Stimulated activated CD4-positive, alpha-beta T cell treated with anti-CD3 and anti-CD28 coated beads, TNF-alpha, amount 100 ng/mL, for 48 hours (primary cell): ENCODE results near the gene PEPD.

Experiments used
- DNase-seq, 3 donors: peaks; one replicate each; pipeline ENCODE4 v3.0.0-alpha.2; 2020; ENCODE audit warnings: low read depth in 3 of 3

The PEPD gene

GRCh38 chr19:33512021-33512420 lies 9.6 kb downstream of the PEPD start:
- no peak for DNase-seq

DNA sequence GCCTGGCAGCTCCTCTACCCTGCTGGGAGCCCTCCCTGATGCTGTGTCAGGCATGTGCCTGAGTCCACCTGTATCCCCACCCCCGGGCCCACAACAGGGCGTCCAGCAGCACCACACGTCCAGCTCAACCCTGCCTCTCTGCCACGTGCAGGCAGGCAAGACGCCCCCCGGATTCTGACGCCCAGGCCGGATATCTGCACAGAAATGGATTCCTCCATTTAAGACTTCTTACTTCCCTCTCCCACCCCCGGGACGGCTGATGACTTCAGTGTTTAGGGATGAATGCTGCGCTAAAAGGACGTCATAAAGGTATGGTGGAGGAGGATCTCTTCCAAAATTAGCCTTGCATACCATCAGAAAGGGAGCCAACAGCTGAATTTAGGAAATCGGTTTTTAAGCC lies 10.2 kb downstream of the PEPD start:
- no peak for DNase-seq

- no peak for DNase-seq
Measured at GRCh38 chr19:33510462-33511194, 11.0 kb downstream of the PEPD start.

DNA sequence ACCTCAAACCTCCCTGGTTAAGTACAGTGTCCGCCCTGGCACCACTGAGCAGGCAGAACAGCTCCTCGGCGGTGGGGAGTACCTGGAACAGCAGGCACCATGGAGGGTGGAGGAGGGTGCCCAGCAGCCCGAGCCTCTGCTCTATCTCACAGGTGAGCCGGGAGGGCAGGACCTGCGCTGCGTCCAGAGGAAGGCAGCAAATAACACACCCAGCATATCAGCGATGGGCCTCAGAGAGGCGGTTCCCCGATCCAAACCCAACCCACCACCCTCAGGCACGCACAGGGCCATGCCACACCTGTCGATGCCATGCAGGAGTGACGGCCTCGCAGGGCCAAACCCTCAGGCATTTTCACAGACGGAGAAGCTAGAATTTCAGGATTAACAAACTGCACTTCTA lies 11.8 kb downstream of the PEPD start:
- DNase-seq = no peak

DNA sequence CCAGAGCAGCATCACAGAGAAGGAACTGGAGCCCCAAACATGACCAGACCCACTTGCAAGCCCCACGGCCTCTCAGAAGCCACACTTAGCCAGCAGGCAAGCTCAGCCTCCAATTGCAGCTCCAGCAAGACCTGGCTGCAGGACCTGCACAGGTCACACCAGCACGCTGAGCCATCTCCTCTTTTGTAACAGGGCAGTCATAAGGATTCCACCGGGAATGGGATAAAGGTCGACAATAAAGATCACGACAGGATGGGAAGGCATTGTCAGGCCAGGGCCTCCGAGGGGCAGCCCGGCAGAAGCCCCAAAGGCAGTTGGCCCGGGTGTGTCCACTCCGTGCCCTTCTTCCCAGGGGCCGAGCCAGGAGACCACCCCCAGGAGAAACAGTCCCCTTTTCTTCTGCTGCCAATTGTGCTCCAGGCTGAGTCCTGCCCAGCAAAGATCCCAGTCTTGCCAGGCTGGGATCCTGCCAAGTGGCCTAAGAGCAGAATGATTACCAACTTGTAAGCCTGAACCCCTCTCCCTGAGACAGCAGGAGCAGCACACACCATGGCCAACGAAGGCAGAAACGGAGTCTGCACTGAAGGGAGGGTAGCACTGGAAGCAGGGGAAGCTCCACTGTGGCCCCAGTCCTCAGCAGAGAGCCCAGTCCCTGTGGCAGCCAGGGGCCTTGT lies 12.5 kb downstream of the PEPD start:
- DNase-seq = no peak

DNA sequence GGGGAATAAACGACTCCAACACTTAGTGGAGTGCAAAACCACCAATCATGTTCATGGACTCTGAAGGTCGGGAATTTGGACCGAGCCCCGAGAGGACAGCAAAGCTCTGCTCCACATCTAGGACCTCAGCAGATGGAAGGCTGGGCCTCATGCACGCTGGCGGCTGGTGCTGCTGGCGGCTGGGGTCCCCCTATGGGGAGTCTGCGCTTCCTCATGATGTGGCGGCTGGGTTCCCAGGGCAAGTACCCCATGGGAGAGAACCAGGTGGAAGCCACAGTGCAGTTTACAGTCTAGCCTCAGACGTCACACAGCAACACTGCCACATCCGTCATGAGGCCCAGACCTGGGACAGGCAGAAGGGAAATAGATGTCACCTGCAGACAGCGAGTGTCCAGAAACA lies 13.2 kb downstream of the PEPD start:
- no peak for DNase-seq

DNA sequence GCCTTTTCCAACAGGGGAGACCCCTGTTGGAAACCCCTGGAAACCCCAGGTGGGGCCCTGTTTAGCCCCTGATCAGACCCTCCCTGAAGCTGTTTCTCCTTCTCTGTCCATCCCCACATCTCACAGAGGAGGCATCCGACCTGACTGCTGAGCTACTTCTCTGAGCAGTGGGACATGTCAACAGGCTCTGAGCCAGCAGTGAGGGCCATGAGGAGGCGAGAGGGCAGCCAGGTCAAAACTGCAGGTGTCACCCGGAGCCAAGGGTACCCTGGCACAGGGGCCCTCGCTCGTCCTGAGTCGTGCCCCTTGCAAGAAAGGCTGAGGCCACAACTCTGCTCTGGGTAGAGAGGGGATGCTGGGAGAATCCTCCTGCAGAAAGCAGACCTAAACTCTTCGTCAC lies 13.6 kb downstream of the PEPD start:
- DNase-seq = no peak

DNA sequence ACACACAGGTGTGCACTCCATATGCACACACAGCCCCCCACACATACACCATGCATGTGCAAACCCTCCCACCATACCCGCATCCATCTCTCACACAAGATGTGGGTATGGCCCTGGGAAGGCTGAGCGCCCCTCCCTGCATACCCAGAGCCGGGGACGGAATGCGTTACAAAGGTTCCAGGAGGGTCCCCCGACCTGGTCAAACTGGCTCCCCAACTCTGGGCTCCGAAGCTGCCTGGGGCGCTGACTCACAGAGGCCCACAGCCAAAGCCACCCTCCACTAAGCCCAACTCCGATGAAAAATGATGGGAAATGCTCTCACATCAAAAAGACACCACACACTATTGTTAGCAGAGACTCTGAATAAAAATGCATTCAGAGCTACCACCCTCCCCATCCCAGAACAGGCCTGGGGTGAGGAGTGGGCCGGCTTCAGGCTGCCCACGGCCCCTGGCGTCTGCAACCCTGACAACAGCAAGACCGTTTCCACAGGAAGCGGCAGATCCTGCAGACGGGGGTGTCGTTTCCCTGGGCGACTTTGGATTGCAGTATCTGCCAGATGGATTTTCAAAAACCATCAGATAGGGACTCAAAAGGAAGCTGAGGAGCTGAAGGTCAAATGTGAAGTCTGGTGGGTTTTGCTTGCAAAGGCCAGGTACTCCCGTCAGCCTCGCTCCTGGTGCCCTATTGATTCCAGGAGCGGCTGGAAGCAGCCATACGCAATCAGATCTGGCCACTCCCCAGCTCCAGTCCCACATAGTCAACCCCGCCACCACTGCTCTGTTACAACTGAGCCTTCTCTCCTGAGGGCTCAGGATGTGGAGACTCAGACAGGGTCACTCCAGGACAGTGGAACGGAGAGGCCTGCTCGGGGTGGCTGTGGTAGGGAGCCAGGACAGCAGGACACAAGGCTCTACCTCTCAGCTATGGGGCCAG lies 14.3 kb downstream of the PEPD start:
- no peak for DNase-seq

DNA sequence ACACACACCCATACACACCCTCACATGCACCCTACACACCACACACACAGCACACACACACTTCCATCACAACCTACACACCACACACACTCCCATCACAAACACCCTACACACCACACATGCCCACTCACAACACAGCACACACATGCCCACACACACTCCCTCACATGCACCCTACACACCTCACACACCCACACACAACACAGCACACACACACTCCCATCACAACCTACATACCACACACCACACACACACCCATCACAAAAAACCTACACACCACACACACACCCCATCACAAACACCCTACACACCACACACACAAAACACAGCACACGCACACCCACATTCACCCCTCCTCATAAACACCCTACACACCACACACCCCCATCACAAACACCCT lies 15.1 kb downstream of the PEPD start:
- DNase-seq = no peak

GRCh38 chr19:33505823-33506222 lies 15.8 kb downstream of the PEPD start:
- no peak for DNase-seq

DNA sequence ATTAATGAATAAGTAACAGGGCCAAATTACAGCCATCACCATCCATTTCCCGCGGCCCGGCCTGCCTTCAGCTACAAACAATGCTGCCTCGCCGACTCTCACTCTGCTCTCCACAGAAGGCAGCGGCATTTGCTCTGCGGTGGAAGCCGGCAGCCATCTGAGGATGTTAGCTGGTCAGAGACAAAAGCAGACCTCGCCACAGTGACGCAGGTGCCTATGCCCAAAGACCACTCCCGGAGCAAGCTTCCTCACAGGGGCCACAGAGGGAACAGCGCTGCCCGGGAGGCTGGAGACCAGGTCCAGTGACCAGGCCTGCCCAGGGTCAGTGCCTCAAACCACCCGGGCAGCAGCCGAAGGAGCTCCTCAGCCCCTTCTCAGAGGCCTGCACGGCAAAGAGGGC lies 16.4 kb downstream of the PEPD start:
- DNase-seq = no peak

GRCh38 chr19:33504058-33504444 lies 17.5 kb downstream of the PEPD start:
- no peak for DNase-seq

DNA sequence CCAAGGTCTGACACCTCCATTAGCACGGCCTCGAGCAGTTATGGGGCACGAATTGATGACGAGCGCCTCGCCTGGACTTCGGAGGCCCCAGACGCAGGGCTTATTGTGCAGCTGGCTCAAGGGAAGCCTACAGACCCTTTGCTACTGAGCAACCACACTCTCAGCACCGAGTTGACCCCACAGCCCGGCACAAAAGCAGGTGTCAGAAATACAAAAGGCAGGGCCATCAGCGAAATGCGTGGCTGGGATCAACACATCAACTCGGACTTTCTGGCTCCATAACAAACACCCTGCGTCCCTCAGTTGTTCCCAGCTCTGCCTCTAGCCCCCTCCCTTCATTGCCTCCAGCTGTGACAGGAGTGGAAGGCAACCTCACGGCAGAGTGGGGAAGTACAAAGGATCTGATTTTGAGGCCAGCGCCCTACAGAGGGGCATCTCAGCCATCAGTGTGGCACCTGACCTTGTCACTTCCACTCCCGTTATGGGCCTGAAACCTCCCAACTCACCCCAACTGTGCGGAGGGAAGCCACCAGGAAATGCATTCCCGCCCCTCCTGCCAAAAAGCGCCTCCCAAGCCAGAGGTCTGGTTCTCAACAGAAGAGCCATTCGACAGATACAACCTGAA lies 18.0 kb downstream of the PEPD start:
- no peak for DNase-seq

DNA sequence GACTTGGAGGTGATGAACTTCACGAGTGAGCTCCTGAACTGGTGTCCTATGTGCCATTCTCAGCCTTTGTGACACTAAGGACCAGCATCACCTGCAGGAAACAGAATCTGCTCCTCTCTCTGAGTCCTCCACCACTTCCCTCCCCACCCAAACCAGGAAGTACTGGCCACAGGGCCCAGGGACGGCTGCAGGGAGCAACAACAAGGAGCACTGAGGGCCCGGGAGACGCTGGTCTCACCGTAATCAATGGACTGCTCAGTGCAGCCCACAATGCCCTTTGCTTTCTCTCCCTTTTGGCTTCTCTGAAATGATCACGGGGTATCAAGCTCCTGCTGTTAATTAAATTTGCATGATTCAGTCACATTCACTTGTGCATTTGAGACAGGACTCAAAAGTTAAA lies 18.6 kb downstream of the PEPD start:
- DNase-seq = no peak

- DNase-seq = no peak
Measured at GRCh38 chr19:33502521-33502920, 19.1 kb downstream of the PEPD start.

DNA sequence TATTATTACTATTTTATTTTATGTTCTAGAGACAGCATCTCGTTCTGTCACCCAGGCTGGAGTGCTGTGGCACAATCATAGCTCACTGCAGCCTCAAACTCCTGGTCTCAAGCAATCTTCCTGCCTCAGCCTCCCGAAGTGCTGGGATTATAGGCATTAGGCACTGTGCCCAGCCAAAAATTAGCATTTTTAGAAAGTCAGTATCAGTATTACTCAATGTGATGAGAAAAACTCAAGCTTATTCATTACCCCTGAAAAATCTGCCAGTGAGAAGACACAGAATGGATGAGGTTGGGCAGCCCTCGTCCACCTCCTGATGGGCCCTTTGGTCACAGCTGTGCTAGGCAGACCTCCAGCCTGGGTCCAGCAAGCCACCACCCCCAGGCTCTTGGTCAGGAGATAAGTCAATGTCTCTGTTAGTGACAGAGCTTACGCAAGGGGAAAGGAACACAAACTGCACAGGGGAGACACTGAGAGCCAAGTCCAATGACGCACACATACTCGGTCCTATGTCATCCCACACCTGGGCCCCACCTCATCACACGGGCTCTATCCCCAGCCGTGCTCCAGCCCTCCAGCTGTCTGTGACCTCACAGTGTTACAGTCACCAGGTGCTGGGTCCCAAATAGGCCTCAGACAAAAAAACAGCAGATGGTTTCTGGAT lies 19.8 kb downstream of the PEPD start:
- no peak for DNase-seq

GRCh38 chr19:33500991-33501390 lies 20.6 kb downstream of the PEPD start:
- no peak for DNase-seq

GRCh38 chr19:33500586-33500985 lies 21.0 kb downstream of the PEPD start:
- DNase-seq = no peak

- no peak for DNase-seq
Measured at GRCh38 chr19:33499671-33500506, 21.7 kb downstream of the PEPD start.

DNA sequence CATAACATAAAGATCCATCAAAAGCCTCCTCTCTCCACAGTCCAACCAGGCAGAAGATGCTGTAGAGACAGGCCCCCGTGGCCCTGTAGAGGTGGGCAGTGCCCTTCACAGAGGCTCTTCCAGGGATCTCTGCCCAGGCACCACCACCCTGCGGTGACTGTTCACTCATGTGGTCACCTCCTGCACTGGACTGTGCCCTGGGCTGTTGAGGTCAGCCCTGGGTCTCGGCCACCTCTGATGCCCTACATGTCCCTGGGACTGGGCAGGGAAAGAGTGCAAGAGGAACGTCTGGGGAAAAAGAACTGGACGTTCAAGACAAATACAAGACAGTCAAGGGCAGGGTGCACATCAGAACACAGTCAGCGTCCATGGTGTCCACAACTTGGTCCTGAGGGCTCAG lies 22.3 kb downstream of the PEPD start:
- DNase-seq = no peak
